ENCODE results near the gene FAM89A.

DNA sequence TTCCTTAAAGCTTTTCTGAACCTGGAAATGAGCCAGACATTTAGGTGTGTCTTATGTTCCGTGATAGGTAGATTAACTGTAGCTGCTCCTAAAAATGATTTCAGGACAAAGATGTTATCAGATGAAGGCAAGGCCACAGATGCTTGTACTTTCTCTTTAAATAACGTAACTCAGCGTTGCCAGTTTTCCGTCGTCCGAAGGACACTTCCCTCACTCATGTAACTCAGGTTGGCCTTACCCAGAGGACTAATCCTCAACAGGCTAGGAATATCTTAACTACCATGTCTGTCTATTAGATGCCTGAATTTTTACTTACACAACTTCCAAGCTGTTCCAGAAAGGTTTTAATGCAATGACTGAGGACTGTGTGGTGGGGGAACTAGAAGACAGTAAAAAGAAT, 35.4 kb upstream of the FAM89A start:
- no peak for TF ChIP-seq POLR2A (IDR thresholded peaks at IDR 0.05)
- TF ChIP-seq, protein P1, sequence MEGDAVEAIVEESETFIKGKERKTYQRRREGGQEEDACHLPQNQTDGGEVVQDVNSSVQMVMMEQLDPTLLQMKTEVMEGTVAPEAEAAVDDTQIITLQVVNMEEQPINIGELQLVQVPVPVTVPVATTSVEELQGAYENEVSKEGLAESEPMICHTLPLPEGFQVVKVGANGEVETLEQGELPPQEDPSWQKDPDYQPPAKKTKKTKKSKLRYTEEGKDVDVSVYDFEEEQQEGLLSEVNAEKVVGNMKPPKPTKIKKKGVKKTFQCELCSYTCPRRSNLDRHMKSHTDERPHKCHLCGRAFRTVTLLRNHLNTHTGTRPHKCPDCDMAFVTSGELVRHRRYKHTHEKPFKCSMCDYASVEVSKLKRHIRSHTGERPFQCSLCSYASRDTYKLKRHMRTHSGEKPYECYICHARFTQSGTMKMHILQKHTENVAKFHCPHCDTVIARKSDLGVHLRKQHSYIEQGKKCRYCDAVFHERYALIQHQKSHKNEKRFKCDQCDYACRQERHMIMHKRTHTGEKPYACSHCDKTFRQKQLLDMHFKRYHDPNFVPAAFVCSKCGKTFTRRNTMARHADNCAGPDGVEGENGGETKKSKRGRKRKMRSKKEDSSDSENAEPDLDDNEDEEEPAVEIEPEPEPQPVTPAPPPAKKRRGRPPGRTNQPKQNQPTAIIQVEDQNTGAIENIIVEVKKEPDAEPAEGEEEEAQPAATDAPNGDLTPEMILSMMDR (IDR thresholded peaks at IDR 0.05), result no peak
